GM12801 (cell line): ENCODE measurements around the gene NFIX.

Source experiments
- CTCF ChIP-seq: IDR thresholded peaks from one replicate; pipeline ENCODE4 v1.5.1; 2011; ENCODE audit warnings: control low read depth; ENCODE audit not compliant: insufficient read length; ENCODE audit errors: extremely low read depth

The NFIX gene

DNA sequence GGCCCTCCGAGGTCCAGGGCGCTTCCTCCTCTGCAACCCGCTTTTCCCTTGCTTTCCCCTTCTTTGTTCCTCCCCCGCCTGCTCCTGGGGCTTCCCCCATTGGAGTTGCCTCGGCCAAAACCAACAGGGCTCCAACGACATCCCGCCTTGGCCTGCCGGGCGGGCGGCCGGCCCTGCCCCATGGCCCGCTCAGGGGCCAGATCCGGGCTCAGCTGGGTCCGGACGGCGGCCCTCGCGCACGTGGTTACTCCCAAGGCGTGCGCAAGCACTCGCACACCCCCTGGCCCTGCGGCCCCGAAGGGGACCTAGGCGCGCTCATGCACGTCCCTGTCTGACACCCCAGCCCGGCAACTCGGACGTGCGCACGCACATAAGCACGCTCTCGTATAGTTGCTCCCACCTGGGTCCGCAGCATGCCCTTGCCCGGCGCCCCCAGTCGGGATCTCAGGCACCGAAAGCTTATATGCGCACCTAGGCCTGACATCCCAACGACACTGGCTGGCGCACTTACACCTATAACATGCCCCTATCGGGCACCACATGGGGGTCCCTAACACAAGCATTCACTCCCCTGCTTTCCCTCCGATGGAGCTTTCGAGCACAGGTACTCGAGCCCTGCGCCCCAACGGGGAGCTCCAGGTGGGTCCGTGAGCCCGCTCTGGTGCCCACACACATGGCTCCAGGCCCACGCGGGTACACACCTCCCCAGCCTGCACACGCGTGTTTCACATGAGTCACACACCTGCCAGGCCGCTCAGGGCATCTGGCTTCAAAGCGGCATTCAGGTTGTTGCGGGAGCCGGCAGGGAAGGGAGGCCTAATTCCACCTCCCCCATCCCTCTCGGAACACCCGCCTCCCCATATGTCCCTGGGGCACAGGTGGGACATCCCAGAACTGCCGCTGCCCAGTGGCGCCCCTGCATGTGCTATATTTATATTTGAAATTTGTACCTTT lies 15.0 kb downstream of the NFIX start:
- TF ChIP-seq CTCF: no peak

GRCh38 chr19:13010992-13011652 lies 15.8 kb downstream of the NFIX start:
- TF ChIP-seq CTCF: no peak

DNA sequence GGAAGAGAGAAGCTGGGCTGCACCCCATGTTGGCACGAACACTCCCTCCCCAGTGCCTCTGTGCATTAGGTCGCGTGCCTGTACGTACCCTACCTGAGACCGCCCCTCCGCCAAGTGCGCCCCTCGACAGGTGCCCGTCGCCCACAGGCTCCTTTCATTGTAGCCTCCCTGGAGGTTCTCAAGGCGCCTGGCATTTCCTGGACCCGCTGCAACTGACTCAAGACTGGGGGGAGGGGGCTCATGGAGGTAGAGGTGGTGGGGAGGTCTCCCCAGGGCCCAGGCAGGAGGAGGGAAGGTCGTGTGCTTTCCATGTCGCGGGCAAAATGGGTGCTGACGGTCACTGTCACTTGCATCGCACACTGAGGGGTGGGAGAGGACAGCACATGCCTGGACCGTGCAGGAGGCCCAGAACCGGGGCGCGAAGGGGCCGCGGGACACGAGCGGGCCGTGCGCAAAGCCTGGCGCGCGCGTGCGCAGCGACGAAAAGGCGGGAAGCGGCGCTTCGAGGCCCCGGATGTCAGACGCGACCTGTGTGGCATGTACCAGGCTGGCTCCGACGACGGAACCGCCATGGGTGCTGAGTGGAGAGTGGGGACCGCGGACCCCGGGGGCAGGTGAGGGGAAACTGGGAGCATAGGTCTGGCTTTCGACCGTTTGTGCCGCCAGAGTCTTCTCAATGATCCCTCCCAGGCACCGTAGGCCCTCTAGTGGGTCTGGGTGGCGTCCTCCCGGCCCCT lies 16.5 kb downstream of the NFIX start:
- no peak for TF ChIP-seq CTCF

GRCh38 chr19:13012390-13012689 lies 17.1 kb downstream of the NFIX start:
- TF ChIP-seq CTCF: no peak

- no peak for TF ChIP-seq CTCF
These were observed 17.7 kb downstream of the NFIX start for GRCh38 chr19:13012690-13013608.

- TF ChIP-seq CTCF: no peak
These were observed 18.4 kb downstream of the NFIX start for GRCh38 chr19:13013649-13014048.
